GM21786 (cell line): ENCODE results near the gene DPF3.

Source experiments
- ATAC-seq: cut with Tn5 transposase; IDR thresholded peaks from one replicate; pipeline ENCODE4 v1.9.1; 2021; ENCODE audit not compliant: unreplicated experiment

DPF3 gene

DNA sequence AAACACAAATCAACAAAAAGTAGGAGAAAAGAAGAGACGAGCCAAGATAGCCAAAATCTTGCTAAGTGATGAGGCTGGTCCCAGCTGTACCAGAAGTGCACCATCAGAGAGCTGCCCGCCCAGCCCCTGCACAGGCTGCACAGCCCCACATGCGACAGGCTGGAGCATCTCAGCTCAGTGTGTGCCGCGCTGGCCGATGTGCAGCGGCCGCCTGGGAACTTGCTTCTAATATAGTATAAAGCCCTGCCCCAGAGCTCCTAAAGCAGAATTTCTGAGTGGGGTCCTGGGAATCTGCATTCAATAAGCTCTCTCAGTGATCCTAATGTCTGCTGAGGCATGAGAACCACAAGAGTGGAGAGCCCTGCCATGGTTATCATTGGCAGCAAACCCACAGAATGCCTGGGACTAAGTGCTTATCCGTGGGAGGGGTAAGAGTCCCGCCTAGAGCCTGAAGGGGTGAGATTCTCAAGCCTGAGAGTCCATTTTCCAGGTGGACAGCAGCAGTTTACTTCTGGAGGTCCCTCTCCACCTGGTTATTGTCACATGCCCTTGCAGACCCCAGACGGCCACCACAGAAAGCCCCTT, 171.6 kb downstream of the DPF3 start:
- no peak for ATAC-seq

DNA sequence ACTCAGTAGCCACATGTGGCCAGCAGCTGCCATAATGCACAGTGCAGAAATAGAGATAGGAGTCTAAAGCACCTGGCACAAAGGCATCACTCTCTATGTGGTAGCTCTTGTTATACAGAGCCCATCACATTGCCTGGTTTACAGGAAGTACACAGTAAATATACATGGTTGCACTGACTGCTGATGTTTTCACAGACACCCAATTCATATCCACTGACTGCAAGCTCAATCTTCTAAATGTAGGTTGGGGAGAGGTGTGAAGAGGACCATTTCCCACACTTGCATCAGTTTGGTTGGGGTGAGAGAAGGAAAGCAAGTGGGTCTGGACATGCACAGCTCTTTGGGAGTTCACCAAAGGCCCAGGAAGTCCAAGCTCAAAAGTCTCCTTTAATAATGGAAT, 172.8 kb downstream of the DPF3 start:
- ATAC-seq = no peak

DNA sequence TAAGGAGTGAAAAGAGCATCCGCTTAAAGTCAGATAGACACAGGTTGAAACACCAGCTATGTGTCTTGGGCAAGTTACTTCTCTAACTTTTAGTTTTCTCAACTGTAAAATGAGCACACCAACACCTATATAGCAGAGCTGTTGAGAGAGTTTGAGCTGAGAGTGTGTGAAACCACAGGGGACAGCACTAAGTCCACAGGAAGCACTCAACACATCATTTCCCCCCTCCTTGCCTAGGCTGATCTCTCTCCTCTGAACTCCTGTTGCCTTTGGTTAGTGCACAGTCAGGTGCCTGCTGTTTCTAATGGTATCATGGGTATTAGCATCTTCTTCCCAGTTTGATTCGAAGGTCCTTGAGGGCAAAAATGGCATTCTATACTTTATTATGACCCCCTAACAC, 176.7 kb downstream of the DPF3 start:
- no peak for ATAC-seq

DNA sequence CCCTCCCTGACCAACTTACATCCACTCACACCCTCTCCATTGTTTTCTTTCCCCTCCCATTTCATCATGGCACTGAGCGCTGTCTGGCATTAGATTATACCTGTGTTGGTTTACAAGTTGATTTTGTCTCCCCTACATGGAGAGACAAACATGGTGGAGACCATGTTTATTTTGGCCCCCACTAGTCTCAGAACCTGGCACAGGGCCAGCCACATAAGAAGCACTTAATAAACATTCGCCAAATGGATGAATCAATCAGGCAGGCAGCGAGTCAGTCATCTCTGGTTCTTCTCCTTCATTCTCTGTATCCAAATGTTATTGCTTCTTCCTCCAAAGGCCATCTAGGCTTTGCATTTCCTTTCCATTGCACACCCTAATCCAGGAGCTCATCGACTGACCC, 177.4 kb downstream of the DPF3 start:
- no peak for ATAC-seq

DNA sequence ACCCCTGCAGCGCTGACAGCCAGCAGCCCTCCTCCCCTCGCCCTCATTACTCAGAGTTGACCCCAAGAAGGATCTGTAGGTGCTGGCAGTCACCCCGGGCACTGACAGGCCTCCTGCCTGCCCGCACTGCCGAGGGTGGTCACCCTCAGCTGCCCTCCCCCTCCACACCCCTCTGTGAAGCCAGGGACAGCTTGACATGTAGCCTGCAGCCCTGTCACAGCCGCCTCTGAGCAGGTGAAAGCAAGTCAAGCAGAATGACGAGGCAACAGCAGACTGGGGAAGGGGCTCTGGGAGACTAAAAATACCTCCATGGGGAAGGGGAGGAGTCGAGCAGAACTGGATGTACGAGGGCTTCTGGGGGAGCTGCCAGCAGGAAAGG, 178.1 kb downstream of the DPF3 start:
- no peak for ATAC-seq

DNA sequence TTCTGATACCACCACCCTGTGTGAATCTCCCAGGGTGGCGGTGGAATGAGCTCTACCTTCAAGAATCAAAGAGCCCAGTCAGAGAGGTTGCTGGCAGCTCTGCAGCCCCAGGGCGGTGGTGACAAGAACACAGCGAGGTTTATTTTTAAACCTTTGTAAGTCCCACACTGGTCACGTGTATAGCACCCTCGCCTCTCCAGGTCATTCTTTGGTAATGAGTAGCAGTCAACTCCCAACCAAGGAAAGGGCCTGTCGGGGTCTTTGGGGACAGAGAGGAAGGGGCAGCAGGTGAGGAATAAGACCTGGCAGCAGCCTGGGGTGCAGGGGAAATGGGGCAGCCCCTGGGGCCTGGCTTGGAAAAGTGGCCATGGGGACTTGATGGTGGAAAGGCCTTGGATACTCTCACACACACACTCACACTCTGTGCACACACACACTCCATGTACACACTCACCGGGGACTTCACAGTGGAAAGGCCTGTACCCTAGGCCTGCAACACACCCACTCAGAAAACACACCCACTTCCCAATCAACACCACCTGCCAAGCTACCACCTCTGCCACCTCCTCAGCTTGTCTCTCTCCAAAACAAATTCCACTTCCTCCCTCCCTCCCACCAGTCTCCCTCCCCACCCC, 178.6 kb downstream of the DPF3 start:
- no peak for ATAC-seq

DNA sequence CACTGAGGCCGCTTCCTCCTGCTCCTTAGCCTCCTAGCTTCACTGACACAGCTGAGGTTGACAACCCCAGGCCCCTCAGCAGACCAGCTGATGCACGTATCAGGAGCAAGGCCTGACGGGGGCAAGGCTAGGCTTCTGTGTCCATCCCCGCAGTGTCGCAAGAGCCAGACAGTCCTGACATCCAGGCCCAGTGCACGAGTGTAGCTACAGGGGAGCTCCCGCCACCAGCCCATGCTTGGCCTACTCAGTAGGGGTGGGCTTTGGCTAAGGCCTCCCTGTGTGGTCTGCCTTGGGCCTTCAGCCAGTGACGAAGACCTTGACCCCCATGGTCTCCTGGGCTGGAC, 179.1 kb downstream of the DPF3 start:
- ATAC-seq = no peak

DNA sequence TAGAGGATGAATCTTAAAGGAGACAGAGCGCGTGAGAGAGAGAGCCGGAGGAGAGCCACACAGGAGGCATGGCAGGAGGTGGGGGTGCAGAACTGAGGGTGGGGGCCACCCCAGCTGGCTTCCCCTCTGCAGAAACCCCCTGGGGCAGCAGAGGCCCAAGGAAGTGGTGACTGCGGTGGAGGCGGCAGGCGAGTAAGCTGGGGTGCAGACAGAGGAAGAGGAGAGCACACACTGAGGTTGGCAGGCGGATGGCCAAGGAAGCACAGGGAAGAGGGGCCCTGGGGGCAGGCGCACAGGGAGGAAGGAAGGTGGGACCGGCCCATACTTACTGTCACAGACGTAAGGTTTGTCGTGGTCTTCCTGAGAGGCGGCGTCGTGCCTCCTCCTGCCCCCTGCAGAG, 179.8 kb downstream of the DPF3 start:
- ATAC-seq = no peak

DNA sequence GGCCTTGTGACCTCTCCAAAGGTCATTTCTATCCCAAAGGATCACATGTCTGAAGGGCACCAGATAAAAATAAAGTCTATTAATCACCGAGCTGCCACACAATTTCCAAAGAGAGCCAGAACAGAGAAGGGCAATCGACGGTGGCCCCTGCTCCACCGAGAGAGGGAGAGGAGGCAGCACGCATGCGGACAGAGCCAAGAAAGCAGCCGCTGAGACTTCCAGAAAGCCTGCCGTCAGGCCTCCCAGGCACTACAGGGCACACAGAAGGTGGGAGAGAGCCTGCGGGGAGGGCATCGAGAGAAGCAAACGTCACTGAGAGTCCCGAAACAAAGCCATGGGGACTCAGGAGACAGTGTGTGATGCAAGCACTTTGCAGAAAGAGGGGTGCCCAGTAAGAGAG, 182.0 kb downstream of the DPF3 start:
- ATAC-seq = no peak

DNA sequence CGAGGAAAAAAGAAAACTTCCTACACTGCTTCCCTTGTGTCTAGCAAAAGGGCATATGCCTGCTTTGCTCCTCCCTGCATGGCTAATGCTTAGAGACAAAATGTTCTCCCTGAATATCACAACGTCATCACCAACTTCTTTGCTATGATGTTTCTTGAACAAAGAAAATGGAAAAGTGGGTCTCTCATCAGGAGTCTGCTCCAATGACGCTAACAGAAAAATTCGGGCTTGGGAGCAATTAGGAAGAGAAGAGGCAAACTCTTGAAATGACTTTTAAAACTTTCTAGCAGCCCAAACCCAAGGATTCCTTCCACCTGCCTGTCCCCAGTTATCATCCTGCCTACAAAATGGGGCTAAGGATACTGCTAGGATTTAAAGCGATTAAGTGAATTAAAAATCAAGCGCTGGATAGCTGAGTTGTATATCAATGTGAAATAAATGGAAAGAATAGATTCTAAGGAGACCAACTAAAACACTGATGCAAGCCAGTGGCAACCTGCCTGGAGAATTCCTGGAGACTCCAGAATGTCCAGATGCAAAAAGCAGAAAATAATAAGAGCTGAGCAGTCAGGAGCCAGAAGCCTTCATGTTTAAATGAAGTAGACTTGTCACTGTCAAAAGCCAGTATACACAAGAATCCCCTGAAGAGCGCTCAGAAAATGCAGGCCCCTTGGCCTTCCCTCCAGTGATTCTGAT, 183.8 kb downstream of the DPF3 start:
- ATAC-seq = no peak

DNA sequence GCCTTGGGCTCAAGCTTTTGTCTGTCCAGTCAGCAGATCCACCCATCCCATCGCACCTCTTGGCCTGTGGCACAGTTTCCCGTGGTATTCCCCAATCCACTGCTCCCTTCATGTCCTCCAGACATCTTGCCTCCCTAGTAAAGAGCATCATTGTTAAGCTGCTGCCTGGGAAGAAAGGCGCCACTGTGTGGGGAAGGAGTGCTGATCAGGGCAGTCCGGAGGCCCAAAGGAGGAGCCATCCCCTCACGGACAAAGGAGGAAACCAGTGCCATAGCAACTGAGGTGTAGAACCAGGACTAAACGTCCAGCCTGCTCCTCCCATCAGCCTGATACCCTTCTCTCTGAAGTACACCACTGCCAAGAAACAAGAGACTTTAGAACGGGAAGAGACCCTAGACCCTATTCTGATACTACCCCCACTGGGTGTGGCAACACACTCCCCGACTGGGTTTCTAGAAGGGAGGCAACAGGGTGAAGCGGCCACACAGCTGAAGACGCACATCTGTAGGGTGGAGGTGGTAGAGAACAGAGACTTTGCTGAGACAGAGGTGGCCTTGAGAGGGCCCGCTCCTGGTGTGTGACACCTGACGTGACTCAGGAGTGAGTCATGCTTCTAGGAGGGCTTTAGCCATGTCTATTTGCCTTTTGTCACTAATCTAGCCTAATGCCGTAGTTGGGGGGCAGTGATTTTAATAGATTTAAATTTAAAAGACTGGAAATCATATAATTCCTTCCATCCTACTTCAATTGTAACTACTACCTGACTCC, 185.0 kb downstream of the DPF3 start:
- no peak for ATAC-seq

DNA sequence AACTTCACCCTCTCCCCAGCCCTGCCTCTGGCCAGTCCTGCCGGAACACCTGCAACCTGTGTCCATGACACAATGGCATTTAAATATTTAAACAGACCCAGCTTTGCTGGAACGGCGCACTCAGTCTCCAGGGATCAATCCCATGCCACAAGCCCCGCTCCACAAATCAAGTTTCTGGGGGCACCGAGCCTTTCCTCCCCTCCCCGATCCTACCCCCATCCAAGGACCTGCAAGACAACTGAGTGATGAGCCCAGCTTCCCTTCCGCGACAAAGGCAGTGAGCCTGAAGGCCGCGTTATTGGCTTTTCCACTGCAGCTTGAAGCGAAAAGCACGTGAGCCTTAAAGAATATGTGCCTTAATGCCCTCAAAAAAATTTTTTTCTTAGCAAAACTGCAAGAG, 185.7 kb downstream of the DPF3 start:
- no peak for ATAC-seq

DNA sequence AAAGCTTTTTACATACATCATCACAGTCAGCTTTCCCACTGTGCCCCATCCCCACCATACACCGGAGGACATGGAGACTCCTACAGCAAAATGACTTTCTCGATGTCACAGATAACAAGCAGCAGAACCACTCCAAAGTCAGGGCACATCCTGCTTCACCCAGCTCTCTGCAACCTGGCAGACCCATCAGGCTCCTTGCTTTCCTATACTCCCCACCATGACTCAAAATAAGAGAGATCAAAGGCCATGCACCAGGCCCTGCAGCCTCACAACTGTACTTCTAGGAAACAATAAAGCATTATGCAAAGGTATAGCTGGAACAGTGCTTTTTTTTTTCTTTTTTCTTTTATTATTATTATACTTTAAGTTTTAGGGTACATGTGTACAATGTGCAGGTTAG, 187.4 kb downstream of the DPF3 start:
- no peak for ATAC-seq

DNA sequence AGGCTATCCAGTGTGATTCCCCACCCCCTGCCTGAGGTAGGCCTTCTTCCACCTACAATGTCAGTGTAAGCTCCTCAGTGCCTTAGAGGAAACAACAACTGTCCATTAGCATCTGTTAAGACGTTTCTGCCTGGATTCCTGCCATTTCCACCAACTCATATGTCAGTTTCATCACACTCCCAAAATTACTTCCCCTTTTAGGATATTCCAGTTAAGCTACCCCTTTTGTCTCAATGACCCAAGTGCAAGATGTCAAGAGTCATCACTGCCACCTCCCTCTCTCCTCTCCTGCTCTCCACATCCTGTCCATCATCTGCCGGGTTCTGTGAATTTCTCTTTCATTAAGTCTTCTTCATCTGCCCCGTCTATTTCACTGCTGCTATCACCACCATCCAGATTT, 189.4 kb downstream of the DPF3 start:
- no peak for ATAC-seq

DNA sequence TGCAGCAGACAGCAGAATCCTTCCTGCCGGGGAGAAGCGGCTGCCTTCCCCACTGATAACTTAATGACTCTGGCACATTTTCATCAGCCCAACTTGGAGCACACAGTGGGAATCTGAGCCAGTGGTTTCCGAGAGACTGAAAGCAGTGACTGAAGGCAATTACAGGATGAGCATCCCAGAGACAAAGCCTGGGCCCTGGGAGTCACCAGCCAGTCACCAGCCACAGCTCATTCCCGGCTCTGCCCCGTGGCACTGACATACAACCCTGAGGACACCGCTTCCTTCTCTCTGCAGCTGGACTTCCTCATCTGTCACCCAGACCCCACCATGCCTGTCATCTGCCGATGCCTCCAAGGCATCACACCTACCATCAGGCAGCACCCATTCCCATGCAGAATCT, 192.3 kb downstream of the DPF3 start:
- ATAC-seq = no peak

DNA sequence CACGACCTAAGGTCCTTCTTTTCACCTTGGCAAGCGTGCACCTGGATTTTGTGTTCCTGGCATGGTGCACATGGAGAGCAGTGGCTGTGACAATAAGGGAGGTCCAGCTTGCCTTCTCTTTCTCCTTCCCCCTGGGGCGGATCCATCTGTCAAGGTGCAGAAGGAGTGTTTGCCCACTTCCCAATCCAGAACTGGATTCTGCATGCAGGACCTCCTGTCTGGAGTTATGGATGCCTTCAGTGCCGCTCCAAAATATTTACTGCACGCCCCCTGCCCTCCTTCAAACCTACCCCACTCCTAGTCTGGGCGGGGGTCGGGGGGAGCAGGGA, 192.7 kb downstream of the DPF3 start:
- no peak for ATAC-seq

DNA sequence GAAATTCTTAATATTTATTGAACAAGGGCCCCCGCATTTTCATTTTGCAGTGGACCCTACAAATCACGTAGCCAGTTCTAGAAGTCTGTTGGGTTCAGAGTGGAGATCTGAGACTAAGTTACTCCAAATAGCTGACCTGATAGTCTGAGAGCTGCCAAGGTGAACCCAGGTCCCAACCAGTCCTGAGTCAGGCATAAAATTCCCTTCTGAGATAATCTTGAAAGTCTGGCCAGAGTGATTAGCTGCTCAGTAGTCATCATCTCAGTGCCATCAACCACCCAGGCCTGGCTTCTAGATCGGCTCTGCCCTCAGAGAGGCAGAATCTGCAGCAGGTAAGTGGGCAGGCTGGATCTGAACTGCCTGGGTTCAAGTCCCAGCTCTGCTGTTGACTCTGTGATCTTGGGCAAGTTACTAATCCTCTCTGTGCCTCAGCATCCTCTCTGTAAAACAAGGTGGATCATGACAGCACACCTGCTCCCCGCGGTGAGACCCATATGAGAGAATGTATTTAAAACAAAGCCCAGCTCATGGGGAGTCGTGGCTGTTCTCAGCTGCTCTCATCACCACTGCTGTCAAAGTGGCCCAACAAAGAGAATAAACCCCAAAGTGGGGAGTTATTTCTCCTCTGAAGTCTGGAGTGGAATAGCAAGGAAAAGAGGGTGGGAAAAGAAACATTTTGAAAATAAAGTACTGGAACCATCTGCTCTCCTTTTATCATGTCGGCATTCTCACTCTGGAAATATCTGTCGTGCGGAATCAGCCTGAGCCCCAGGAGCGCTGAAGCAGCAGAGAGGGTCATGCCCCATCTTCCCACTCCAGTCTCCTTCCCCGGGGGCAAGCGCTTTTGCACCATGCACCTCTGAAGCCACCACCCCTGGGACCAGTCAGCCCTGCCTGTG, 193.3 kb downstream of the DPF3 start:
- ATAC-seq = no peak

DNA sequence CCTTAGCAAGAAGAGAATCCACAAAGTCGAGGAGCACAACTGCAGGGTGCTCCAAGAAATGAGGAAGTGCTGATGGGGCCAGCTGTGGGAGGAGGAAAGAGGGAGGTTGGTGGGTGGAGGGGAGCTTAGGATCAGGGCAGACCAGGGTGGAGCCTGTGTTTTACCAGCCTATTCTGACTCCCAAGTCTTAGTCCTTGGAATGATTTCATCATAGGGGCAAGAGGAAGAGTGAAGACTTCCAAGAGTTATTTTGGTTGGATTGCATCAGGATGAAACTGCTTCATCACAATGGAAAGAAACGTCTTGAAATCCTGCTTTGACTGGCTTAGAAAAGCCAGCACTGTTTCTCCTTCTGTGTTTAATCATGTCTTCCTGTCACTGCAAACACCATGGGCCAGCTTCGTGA, 194.0 kb downstream of the DPF3 start:
- ATAC-seq = no peak

DNA sequence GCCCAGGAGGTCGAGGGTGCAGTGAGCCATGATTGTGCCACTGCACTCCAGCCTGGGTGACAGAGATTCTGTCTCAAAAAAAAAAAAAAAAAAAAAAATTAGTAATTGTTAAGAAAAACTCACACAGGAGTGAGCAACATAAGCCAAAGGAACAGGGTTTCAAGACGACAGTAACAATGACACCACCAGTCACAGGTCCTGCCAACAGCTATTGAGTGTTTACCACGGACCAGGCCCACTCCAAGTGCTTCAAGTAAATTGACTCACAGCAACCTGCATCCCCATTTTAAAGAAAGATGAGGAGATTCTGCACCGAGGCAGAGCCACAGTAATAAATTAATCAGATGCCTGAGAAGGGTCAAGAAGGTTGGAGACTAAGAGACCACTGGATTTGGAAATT, 194.5 kb downstream of the DPF3 start:
- ATAC-seq = no peak

DNA sequence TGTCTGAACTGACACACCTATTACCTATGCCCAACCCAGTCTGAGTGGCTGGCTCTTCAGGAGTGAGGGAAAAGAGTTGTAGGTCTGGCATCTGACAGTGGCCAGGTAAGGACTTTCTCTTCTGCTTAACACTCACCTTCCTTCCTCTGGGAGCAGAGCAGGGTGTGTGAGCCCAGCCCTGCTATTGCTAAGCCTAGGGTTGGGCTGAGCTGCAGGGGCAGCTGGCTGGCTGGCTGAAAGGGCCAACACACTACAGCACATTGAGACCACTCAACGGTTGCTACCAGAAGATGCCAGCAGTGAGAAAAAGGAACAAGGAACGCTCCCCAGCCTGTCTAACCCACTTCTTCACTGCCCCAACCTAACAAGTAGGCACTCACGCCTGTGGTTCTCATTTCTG, 201.2 kb downstream of the DPF3 start:
- no peak for ATAC-seq

DNA sequence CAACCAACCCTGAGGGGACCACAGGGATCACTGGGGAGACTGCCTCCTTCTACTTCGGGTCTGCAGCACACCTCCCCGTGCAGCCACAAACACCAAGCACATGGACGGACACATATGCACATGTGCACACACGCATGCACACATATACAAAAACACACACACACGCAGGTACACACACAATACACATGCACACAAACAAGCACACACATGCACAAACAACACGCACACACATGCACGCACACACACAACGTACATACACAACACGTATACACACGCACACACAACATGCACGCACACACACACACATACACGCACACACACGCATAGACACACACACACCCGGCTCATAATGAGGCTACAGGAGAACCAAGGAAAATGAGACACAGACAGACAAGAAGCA, 203.6 kb downstream of the DPF3 start:
- ATAC-seq = no peak
